HFFc6 (cell line): ENCODE data around the gene SIK2. TPM values are rescaled to one million over a fixed set of nuclear protein-coding genes. Genes with fewer than 3 reads are reported as not detected.

Experiments
- DNase-seq: peaks from one replicate; pipeline ENCODE4 v3.0.0-alpha.2; 2018
- H3K27ac Mint-ChIP-seq: 2 replicates; pipeline ENCODE4 v1.8.0; 2020; ENCODE audit warnings: mild to moderate bottlenecking, mixed read lengths
- H3K27me3 Mint-ChIP-seq: 2 replicates; pipeline ENCODE4 v1.8.0; 2021; ENCODE audit warnings: mild to moderate bottlenecking, moderate library complexity, mixed read lengths; ENCODE audit not compliant: insufficient read depth
- H3K36me3 Mint-ChIP-seq: 2 replicates; pipeline ENCODE4 v1.8.0; 2021; ENCODE audit warnings: low read depth, mixed read lengths
- H3K4me1 Mint-ChIP-seq: 2 replicates; pipeline ENCODE4 v1.8.0; 2020; ENCODE audit warnings: low read depth, mixed read lengths
- H3K4me3 Mint-ChIP-seq: 2 replicates; pipeline ENCODE4 v1.8.0; 2020; ENCODE audit warnings: mild to moderate bottlenecking, moderate library complexity, mixed read lengths
- H3K9me3 Mint-ChIP-seq: 2 replicates; pipeline ENCODE4 v1.8.0; 2020; ENCODE audit warnings: mild to moderate bottlenecking, mixed read lengths
- CTCF ChIP-seq: fragments of 200-600 bp; sonication (generic); IDR thresholded peaks from 2 replicates; pipeline ENCODE4 v1.5.0; 2021; ENCODE audit warnings: antibody characterized with exemption, mild to moderate bottlenecking
- total RNA-seq, 6 experiments: library from RNA; stranded (reverse); fragmentation: NEBNext Ultra II Directional; extraction: Animal tissue kit (Norgen Biotek cat#: 25700); gene quantifications; 2 replicates in 1 of 6; 3 replicates in 5 of 6; pipeline ENCODE4 v1.2.3, GENCODE V29; 2021

SIK2 gene
- total RNA-seq, 6 experiments from 2014 or later = 15.4 to 25.5 (median 18.0) TPM

- no peaks in the 10 kb centered on the region for H3K36me3 Mint-ChIP-seq
- no peak for DNase-seq
- no peak for TF ChIP-seq CTCF
- no peak overlapping the region for H3K27ac Mint-ChIP-seq
- H3K4me3 Mint-ChIP-seq = no peak overlapping the region
- H3K4me1 Mint-ChIP-seq = peaks cover 50% of the 10 kb centered on the region
- H3K27me3 Mint-ChIP-seq = 0 out of 2 replicates have a peak, but pooled peaks cover 2% of the 10 kb centered on the region
- no peaks in the 10 kb centered on the region for H3K9me3 Mint-ChIP-seq
These were observed 28.4 kb upstream of the SIK2 start for GRCh38 chr11:111573821-111574249.

DNA sequence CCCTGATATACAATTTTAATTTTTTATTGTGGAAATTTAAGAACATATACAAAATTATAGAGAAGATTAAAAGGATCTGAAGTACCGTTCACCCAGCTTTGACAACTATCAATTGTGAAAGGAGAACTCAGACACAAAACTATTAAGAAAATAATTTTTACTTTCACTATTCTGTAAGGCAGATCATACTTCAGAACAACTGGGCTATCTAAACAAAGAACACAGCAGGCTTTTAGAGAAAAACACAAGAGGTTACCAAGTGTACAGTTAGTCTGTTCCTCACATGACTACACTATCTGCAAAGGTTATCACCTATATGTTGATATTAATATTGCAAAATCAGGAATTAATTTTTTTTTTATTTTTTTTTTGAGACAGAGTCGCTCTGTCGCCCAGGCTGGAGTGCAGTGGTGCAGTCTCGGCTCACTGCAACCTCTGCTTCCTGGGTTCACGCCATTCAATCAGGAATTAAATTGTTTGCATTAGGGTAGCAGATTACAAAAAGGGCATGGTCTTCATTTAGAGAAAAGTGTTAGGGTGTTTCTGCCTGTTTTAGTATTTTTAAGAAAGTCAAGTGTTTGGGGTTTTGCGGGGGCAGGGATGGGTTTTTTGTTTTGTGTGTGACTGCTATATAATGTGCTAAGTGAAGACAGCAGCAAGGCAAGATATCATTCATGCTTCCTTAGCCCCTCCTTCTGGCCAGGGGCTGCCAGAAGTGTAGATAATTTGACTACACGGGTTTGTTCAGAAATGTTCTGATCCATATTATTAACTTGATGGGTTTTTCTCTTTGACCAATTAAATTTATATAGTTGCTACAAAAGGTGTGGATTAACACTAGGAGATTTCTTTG lies 27.6 kb upstream of the SIK2 start:
- Mint-ChIP-seq H3K27ac (no peak overlapping the region), H3K4me1 (peaks cover 50% of the 10 kb centered on the region), H3K4me3 (peak overlapping the region; percentile 11; the same call in 1 of the 2 replicates), H3K9me3 (no peaks in the 10 kb centered on the region), H3K36me3 (no peaks in the 10 kb centered on the region), H3K27me3 (0 out of 2 replicates have a peak, but pooled peaks cover 2% of the 10 kb centered on the region)
- no peak for DNase-seq
- TF ChIP-seq CTCF = no peak

- Mint-ChIP-seq H3K27me3 (0 out of 2 replicates have a peak, but pooled peaks cover 2% of the 10 kb centered on the region), H3K9me3 (no peaks in the 10 kb centered on the region), H3K4me1 (peaks cover 41% of the 10 kb centered on the region), H3K4me3 (no peak overlapping the region), H3K27ac (no peak overlapping the region), H3K36me3 (no peaks in the 10 kb centered on the region)
- DNase-seq = no peak
- no peak for TF ChIP-seq CTCF
These were observed 26.5 kb upstream of the SIK2 start for GRCh38 chr11:111575740-111576139.

- no peak for DNase-seq
- H3K27me3 Mint-ChIP-seq = 0 out of 2 replicates have a peak, but pooled peaks cover 2% of the 10 kb centered on the region
These were observed 24.4 kb upstream of the SIK2 start for GRCh38 chr11:111577821-111578220.

GRCh38 chr11:111581341-111581740 lies 20.9 kb upstream of the SIK2 start:
- Mint-ChIP-seq H3K4me1 (peaks cover 37% of the 10 kb centered on the region), H3K36me3 (no peaks in the 10 kb centered on the region), H3K27me3 (peaks cover 4% of the 10 kb centered on the region; the same call in 1 of the 2 replicates), H3K9me3 (no peaks in the 10 kb centered on the region), H3K4me3 (no peak overlapping the region), H3K27ac (no peak overlapping the region)
- no peak for TF ChIP-seq CTCF
- DNase-seq = no peak

More at GRCh38 chr11:111577821-111578220, 24.4 kb upstream of the SIK2 start:
- Mint-ChIP-seq H3K36me3 (no peaks in the 10 kb centered on the region), H3K4me1 (peaks cover 35% of the 10 kb centered on the region), H3K9me3 (no peaks in the 10 kb centered on the region), H3K4me3 (no peak overlapping the region), H3K27ac (no peak overlapping the region)
- TF ChIP-seq CTCF = no peak
